Liver (tissue), 9 donors: ENCODE data around the gene FAXDC2. TPM values are rescaled to one million over a fixed set of nuclear protein-coding genes. Genes with fewer than 3 reads are reported as not detected.

Source experiments
- DNase-seq: peaks from one replicate; pipeline ENCODE4 v3.0.0-alpha.2; 2017; ENCODE audit warnings: low spot score
- H3K27ac ChIP-seq, 2 donors: one replicate each; pipeline ENCODE4 v1.7.0; 2013; ENCODE audit warnings: inconsistent platforms in 2 of 2, low read length in 2 of 2, control low read depth in 1 of 2, low read depth in 1 of 2, mild to moderate bottlenecking in 1 of 2
- H3K27me3 ChIP-seq, 4 donors: one replicate each; pipeline versions ENCODE4 v1.6.1 to v1.7.0; 2013; ENCODE audit warnings: low read length in 3 of 4, inconsistent platforms in 1 of 4, mild to moderate bottlenecking in 1 of 4, moderate library complexity in 1 of 4; ENCODE audit not compliant: control insufficient read depth in 4 of 4, insufficient read depth in 4 of 4
- H3K36me3 ChIP-seq, 4 donors: one replicate each; pipeline versions ENCODE4 v1.6.1 to v1.7.0; 2013; ENCODE audit warnings: low read length in 3 of 4, mild to moderate bottlenecking in 3 of 4, low read depth in 1 of 4, moderate library complexity in 1 of 4; ENCODE audit not compliant: control insufficient read depth in 4 of 4, insufficient read depth in 3 of 4
- H3K4me1 ChIP-seq, 4 donors: one replicate each; pipeline versions ENCODE4 v1.6.1 to v1.7.0; 2013; ENCODE audit warnings: low read length in 3 of 4, mild to moderate bottlenecking in 3 of 4, moderate library complexity in 1 of 4; ENCODE audit not compliant: control insufficient read depth in 4 of 4, insufficient read depth in 4 of 4
- H3K4me3 ChIP-seq, 3 donors: one replicate each; pipeline versions ENCODE4 v1.6.1 to v1.7.0; 2013; ENCODE audit warnings: low read length in 3 of 3, control low read depth in 1 of 3, low read depth in 1 of 3, mild to moderate bottlenecking in 1 of 3
- H3K9ac ChIP-seq, 2 donors: one replicate each; pipeline ENCODE4 v1.7.0; 2013; ENCODE audit warnings: low read length in 2 of 2, mild to moderate bottlenecking in 2 of 2, moderate library complexity in 2 of 2, control low read depth in 1 of 2, low read depth in 1 of 2
- H3K9me3 ChIP-seq, 4 donors: one replicate each; pipeline versions ENCODE4 v1.6.1 to v1.7.0; 2013; ENCODE audit warnings: low read length in 3 of 4; ENCODE audit not compliant: control insufficient read depth in 4 of 4
- ATF3 ChIP-seq: IDR thresholded peaks from 2 replicates; pipeline ENCODE4 v1.6.1; 2016; ENCODE audit warnings: antibody characterized with exemption
- CTCF ChIP-seq: fragments of 150-350 bp; IDR thresholded peaks from 2 replicates; pipeline ENCODE4 v1.5.1; 2017; ENCODE audit warnings: improper control_type of control experiment, low read depth, low read length; ENCODE audit not compliant: missing input control
- EGR1 ChIP-seq, 2 donors: IDR thresholded peaks; 2 replicates each; pipeline ENCODE4 v1.6.1; 2016 to 2018; ENCODE audit warnings: antibody characterized with exemption in 2 of 2, low read depth in 2 of 2
- FOXA1 ChIP-seq: IDR thresholded peaks from 2 replicates; pipeline ENCODE4 v1.6.1; 2016; ENCODE audit warnings: antibody characterized with exemption
- FOXA2 ChIP-seq: IDR thresholded peaks from 2 replicates; pipeline ENCODE4 v1.6.1; 2016; ENCODE audit warnings: antibody characterized with exemption
- GABPA ChIP-seq, 2 donors: IDR thresholded peaks in 1 of 2; conservative IDR thresholded peaks in 1 of 2; 2 replicates each; pipeline ENCODE4 v1.6.1; 2016; ENCODE audit warnings: antibody characterized with exemption in 2 of 2, mild to moderate bottlenecking in 1 of 2, moderate library complexity in 1 of 2
- HNF4A ChIP-seq, 2 donors: conservative IDR thresholded peaks; 2 replicates each; pipeline ENCODE4 v1.6.1; 2016; ENCODE audit warnings: antibody characterized with exemption in 2 of 2, mild to moderate bottlenecking in 2 of 2
- HNF4G ChIP-seq: IDR thresholded peaks from 2 replicates; pipeline ENCODE4 v1.6.1; 2016; ENCODE audit warnings: antibody characterized with exemption
- NR2F2 ChIP-seq: IDR thresholded peaks from 2 replicates; pipeline ENCODE4 v1.6.1; 2016; ENCODE audit warnings: antibody characterized with exemption
- RAD21 ChIP-seq, 2 donors: IDR thresholded peaks; 2 replicates each; pipeline ENCODE4 v1.6.1; 2016; ENCODE audit warnings: antibody characterized with exemption in 2 of 2, mild to moderate bottlenecking in 2 of 2
- REST ChIP-seq: IDR thresholded peaks from 2 replicates; pipeline ENCODE4 v1.6.1; 2016; ENCODE audit warnings: antibody characterized with exemption, mild to moderate bottlenecking
- RXRA ChIP-seq, 2 donors: IDR thresholded peaks; 2 replicates each; pipeline ENCODE4 v1.6.1; 2017 to 2018; ENCODE audit warnings: antibody characterized with exemption in 2 of 2, mild to moderate bottlenecking in 1 of 2
- SP1 ChIP-seq: IDR thresholded peaks from 2 replicates; pipeline ENCODE4 v1.6.1; 2018; ENCODE audit warnings: antibody characterized with exemption, mild to moderate bottlenecking
- TAF1 ChIP-seq: conservative IDR thresholded peaks from 2 replicates; pipeline ENCODE4 v1.6.1; 2016; ENCODE audit warnings: antibody characterized with exemption, mild to moderate bottlenecking
- YY1 ChIP-seq: IDR thresholded peaks from 2 replicates; pipeline ENCODE4 v1.6.1; 2016; ENCODE audit warnings: antibody characterized with exemption, mild to moderate bottlenecking
- WGBS: extraction: QIAGEN DNeasy Blood & Tissue Kit; methylation state at CpG from one replicate; pipeline ENCODE4 v1.1.7; 2013; 5-methylcytosine and 5-hydroxymethylcytosine counted together
- polyA plus RNA-seq, 2 donors: library from polyadenylated mRNA; stranded (reverse) in 1 of 2; unstranded in 1 of 2; fragments of 200-250 nt in 1 of 2; fragments of >200 nt in 1 of 2; fragmentation: Nextera tagmentation in 1 of 2; extraction: Ambion mirVana in 1 of 2; gene quantifications; one replicate each; pipeline versions ENCODE4 v1.2.1 to v1.2.3, GENCODE V29; 2013 to 2015
- total RNA-seq, 2 donors: library from RNA; depleted of rRNA; stranded (reverse); fragments of >200 nt; gene quantifications; one replicate each; pipeline ENCODE4 v1.2.3, GENCODE V29; 2014
- donor health status: healthy.
- donor health status: healthy.
- donor health status: healthy.
- donor health status: healthy.
- donor health status: healthy.

FAXDC2 gene
- total and polyA plus RNA-seq, 4 donors = 27.5 to 110 (median 64.5) TPM

- TF ChIP-seq RXRA (IDR thresholded peaks at IDR 0.05) = no peak
These were observed 30.9 kb downstream of the FAXDC2 start (continued) for GRCh38 chr5:154819546-154819945.

- TF ChIP-seq SP1 (no peak), CTCF (no peak), YY1 (no peak), EGR1 (IDR thresholded peaks at IDR 0.05; ENCODE audit: low read depth in 2 of 2) (no peak), NR2F2 (no peak), RAD21 (IDR thresholded peaks at IDR 0.05) (no peak), HNF4G (no peak), TAF1 (no peak), ATF3 (no peak), FOXA2 (no peak)
- no peaks in the 10 kb centered on the region for H3K9me3 ChIP-seq
- no peak overlapping the region for H3K9ac ChIP-seq
- H3K4me3 ChIP-seq = no peak overlapping the region
- no peak for DNase-seq
- H3K4me1 ChIP-seq = peaks cover 5 to 20% (median 14%) of the 10 kb centered on the region in 4 donors
- no peak overlapping the region for H3K27ac ChIP-seq
- WGBS = 81% methylated on average over 2 of the region's 2 CpGs
- no peaks in the 10 kb centered on the region for H3K27me3 ChIP-seq
- H3K36me3 ChIP-seq = peaks cover 0 to 56% (median 46%) of the 10 kb centered on the region in 4 donors
These were observed 31.8 kb downstream of the FAXDC2 start for GRCh38 chr5:154818471-154819116.

GRCh38 chr5:154817815-154818214 lies 32.6 kb downstream of the FAXDC2 start:
- H3K9ac ChIP-seq = no peak overlapping the region
- H3K9me3 ChIP-seq = no peaks in the 10 kb centered on the region
- WGBS = 88% methylated on average over 6 of the region's 6 CpGs
- DNase-seq = no peak
- H3K4me1 ChIP-seq = peaks cover 5 to 22% (median 14%) of the 10 kb centered on the region in 4 donors
- no peak for TF ChIP-seq TAF1
- TF ChIP-seq FOXA1 = no peak
- TF ChIP-seq RXRA (IDR thresholded peaks at IDR 0.05) = no peak
- TF ChIP-seq YY1 = no peak
- no peak for TF ChIP-seq GABPA (IDR thresholded peaks at IDR 0.05 in 1 of 2, conservative IDR thresholded peaks at IDR 0.05 in 1 of 2)
- H3K27me3 ChIP-seq = no peaks in the 10 kb centered on the region
- peaks cover 0 to 57% (median 49%) of the 10 kb centered on the region in 4 donors for H3K36me3 ChIP-seq
- H3K4me3 ChIP-seq = no peak overlapping the region
- no peak overlapping the region for H3K27ac ChIP-seq

- Histone ChIP-seq H3K27me3 (no peaks in the 10 kb centered on the region), H3K4me1 (peaks cover 3 to 22% (median 14%) of the 10 kb centered on the region in 4 donors), H3K4me3 (no peak overlapping the region), H3K9ac (no peak overlapping the region), H3K9me3 (no peaks in the 10 kb centered on the region), H3K27ac (peak overlapping the region in 1 of 2 donors; percentile 0), H3K36me3 (peaks cover 0 to 51% (median 47%) of the 10 kb centered on the region in 4 donors)
- WGBS = 87% methylated on average over 5 of the region's 5 CpGs
- no peak for DNase-seq
- TF ChIP-seq REST (no peak), SP1 (no peak), CTCF (no peak), HNF4G (no peak), RXRA (IDR thresholded peaks at IDR 0.05) (no peak), TAF1 (no peak), FOXA1 (no peak), HNF4A (conservative IDR thresholded peaks at IDR 0.05) (no peak), GABPA (IDR thresholded peaks at IDR 0.05 in 1 of 2, conservative IDR thresholded peaks at IDR 0.05 in 1 of 2) (no peak), RAD21 (IDR thresholded peaks at IDR 0.05) (no peak), NR2F2 (no peak), EGR1 (IDR thresholded peaks at IDR 0.05; ENCODE audit: low read depth in 2 of 2) (no peak)
These were observed 33.4 kb downstream of the FAXDC2 start for GRCh38 chr5:154816891-154817492.
